B cell (primary cell): ENCODE measurements around the gene SH3TC1. TPM values are rescaled to one million over a fixed set of nuclear protein-coding genes. Genes with fewer than 3 reads are reported as not detected.

Experiments
- ATAC-seq: fragments of 200-7000 bp; cut with Tn5 transposase; one replicate; pipeline ENCODE4 v1.10.0; 2021; ENCODE audit warnings: low read depth, mild to moderate bottlenecking, moderate number of reproducible peaks, moderate library complexity
- CTCF ChIA-PET: fragments of 350-600 bp; sonication (Branson Sonifier 250); formaldehyde crosslinking; loops from one replicate; lab custom pipeline; 2021; ENCODE audit warnings: antibody characterized with exemption, inconsistent platforms; lab: Charles Lee
- POLR2A ChIA-PET: fragments of 350-600 bp; sonication (Branson Sonifier 250); formaldehyde crosslinking; loops from one replicate; lab custom pipeline; 2021; ENCODE audit warnings: antibody characterized with exemption; lab: Charles Lee
- DNase-seq: peaks from one replicate; pipeline ENCODE4 v3.0.0; 2013
- H2AFZ ChIP-seq: 2 replicates; pipeline ENCODE4 v1.6.1; 2012; ENCODE audit warnings: mild to moderate bottlenecking, low read depth, low read length; ENCODE audit not compliant: insufficient read depth, poor library complexity, severe bottlenecking
- H3K27ac ChIP-seq, 2 donors: 1 replicate in 1 of 2; 2 replicates in 1 of 2; pipeline ENCODE4 v1.5.1; 2012 to 2013; ENCODE audit warnings: low read length in 2 of 2, mild to moderate bottlenecking in 2 of 2, moderate library complexity in 1 of 2
- H3K27me3 ChIP-seq, 4 experiments: fragments of 200-600 bp in 1 of 4; sonication (generic) in 1 of 4; replicated peaks in 1 of 4; 1 replicate in 2 of 4; 2 replicates in 2 of 4; pipeline versions ENCODE4 v1.6.1 to v1.7.0; 2013 to 2016; ENCODE audit warnings: low read length in 3 of 4, mild to moderate bottlenecking in 2 of 4, mixed read lengths in 1 of 4, moderate library complexity in 1 of 4; ENCODE audit not compliant: insufficient read depth in 4 of 4, control insufficient read depth in 3 of 4; ENCODE audit errors: control extremely low read depth in 1 of 4
- H3K36me3 ChIP-seq, 2 experiments: replicated peaks in 1 of 2; 1 replicate in 1 of 2; 2 replicates in 1 of 2; pipeline versions ENCODE4 v1.6.1 to v1.7.1; 2013; ENCODE audit warnings: low read length in 1 of 2; ENCODE audit not compliant: insufficient read depth in 2 of 2, control insufficient read depth in 1 of 2; ENCODE audit errors: control extremely low read depth in 1 of 2, extremely low read depth in 1 of 2
- H3K4me1 ChIP-seq, 2 donors: fragments of 200-600 bp in 1 of 2; sonication (generic) in 1 of 2; 1 replicate in 1 of 2; 2 replicates in 1 of 2; pipeline versions ENCODE4 v1.5.1 to v1.6.1; 2013 to 2017; ENCODE audit warnings: low read length in 2 of 2; ENCODE audit not compliant: control insufficient read depth in 2 of 2, insufficient read depth in 2 of 2
- H3K4me2 ChIP-seq: replicated peaks from 2 replicates; pipeline ENCODE3; 2012; ENCODE audit warnings: mild to moderate bottlenecking, low read depth, low read length; ENCODE audit not compliant: poor library complexity, severe bottlenecking
- H3K4me3 ChIP-seq, 5 experiments: fragments of 200-600 bp in 1 of 5; sonication (generic) in 1 of 5; 1 replicate in 3 of 5; 2 replicates in 2 of 5; pipeline versions ENCODE4 v1.5.1 to v1.7.0; 2011 to 2016; ENCODE audit warnings: low read length in 4 of 5, mild to moderate bottlenecking in 4 of 5, low read depth in 2 of 5, control low read depth in 1 of 5, moderate library complexity in 1 of 5; ENCODE audit not compliant: insufficient read depth in 1 of 5; ENCODE audit errors: control extremely low read depth in 1 of 5, extremely low read depth in 1 of 5
- H3K79me2 ChIP-seq: fragments of 200-600 bp; sonication (generic); one replicate; pipeline ENCODE4 v1.6.0; 2016; ENCODE audit warnings: low read length; ENCODE audit not compliant: control insufficient read depth, insufficient read depth
- H3K9ac ChIP-seq: fragments of 200-600 bp; sonication (generic); 2 replicates; pipeline ENCODE4 v1.6.1; 2017; ENCODE audit warnings: mild to moderate bottlenecking, low read length, moderate library complexity
- H3K9me3 ChIP-seq, 3 donors: one replicate each; pipeline versions ENCODE4 v1.6.1 to v1.7.1; 2013; ENCODE audit warnings: low read length in 2 of 3; ENCODE audit not compliant: control insufficient read depth in 2 of 3, insufficient read depth in 1 of 3; ENCODE audit errors: control extremely low read depth in 1 of 3
- H4K20me1 ChIP-seq: 2 replicates; pipeline ENCODE4 v1.6.0; 2012; ENCODE audit warnings: mild to moderate bottlenecking, low read length; ENCODE audit not compliant: insufficient read depth, control insufficient read depth, poor library complexity, severe bottlenecking
- H3K27ac Mint-ChIP-seq: one replicate; pipeline ENCODE4 v1.8.0; 2021; ENCODE audit warnings: mixed read lengths
- H3K27me3 Mint-ChIP-seq: one replicate; pipeline ENCODE4 v1.8.0; 2021; ENCODE audit warnings: mixed read lengths
- H3K4me1 Mint-ChIP-seq: one replicate; pipeline ENCODE4 v1.8.0; 2021; ENCODE audit warnings: mixed read lengths
- H3K4me3 Mint-ChIP-seq: one replicate; pipeline ENCODE4 v1.8.0; 2021; ENCODE audit warnings: mixed read lengths
- H3K9me3 Mint-ChIP-seq: one replicate; pipeline ENCODE4 v1.8.0; 2022; ENCODE audit warnings: mixed read lengths; ENCODE audit not compliant: insufficient read depth
- CTCF ChIP-seq: fragments of 200-600 bp; IDR thresholded peaks from one replicate; pipeline ENCODE4 v1.8.0; 2022; ENCODE audit warnings: antibody characterized with exemption, mild to moderate bottlenecking
- EZH2 ChIP-seq: IDR thresholded peaks from 2 replicates; pipeline ENCODE4 v1.6.1; 2012; ENCODE audit warnings: borderline replicate concordance, low read depth, mild to moderate bottlenecking, moderate library complexity, low read length; ENCODE audit not compliant: insufficient read depth, poor library complexity, severe bottlenecking
- WGBS: methylation state at CpG from one replicate; pipeline ENCODE4 v1.1.5; 2013; ENCODE audit warnings: missing lambda C conversion rate; ENCODE audit not compliant: insufficient coverage; 5-methylcytosine and 5-hydroxymethylcytosine counted together
- intact Hi-C: fragments of 100-400 bp; cut with micrococcal nuclease; formaldehyde crosslinking; loops from one replicate; pipeline ENCODE4 v1.10.0; 2022
- polyA plus RNA-seq: library from polyadenylated mRNA; depleted of rRNA; stranded (reverse); fragments of >200 nt; gene quantifications from 2 replicates; pipeline ENCODE4 v1.2.3, GENCODE V29; 2012
- total RNA-seq, 2 donors: library from RNA; stranded (reverse); fragments of 120-200 nt in 1 of 2; gene quantifications; 1 replicate in 1 of 2; 2 replicates in 1 of 2; pipeline versions ENCODE4 v1.2.3 to v1.2.4, GENCODE V29; 2013 to 2022

SH3TC1 gene
- total and polyA plus RNA-seq, 2 donors (not counting 1 experiment from before 2014, with no cell fraction given) = 63.8 to 388 TPM

DNA sequence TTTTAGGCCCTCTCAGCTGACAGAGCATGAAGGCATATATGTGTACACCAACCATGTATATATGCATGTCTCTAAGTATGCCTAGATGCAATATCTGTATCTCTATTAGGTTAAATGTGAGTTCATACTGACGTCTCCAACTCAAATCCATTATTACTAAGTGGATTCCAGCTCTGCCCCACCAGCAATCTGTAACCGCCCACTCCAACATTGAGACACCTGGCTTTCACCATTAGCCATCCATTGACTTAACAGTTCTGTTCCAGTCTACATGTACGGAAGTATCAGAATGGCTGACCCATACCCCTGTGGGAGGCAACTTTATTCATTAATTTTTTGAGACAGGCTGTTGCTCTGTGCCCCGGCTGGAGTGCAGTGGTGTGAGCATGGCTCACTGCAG lies 15.0 kb upstream of the SH3TC1 start:
- ChIA-PET CTCF (no interaction called here), POLR2A (no interaction called here)
- Histone ChIP-seq H3K27ac (no peak overlapping the region), H3K4me3 (no peak overlapping the region), H3K4me1 (no peaks in the 10 kb centered on the region), H4K20me1 (no peaks in the 10 kb centered on the region), H3K79me2 (no peaks in the 10 kb centered on the region), H2AFZ (no peak overlapping the region), H3K9ac (no peak overlapping the region), H3K27me3 (peaks cover 0 to 2% (median 0%) of the 10 kb centered on the region in 4 experiments), H3K36me3 (no peaks in the 10 kb centered on the region), H3K4me2 (no peak overlapping the region), H3K9me3 (no peaks in the 10 kb centered on the region)
- ATAC-seq = no peak
- H3K4me3 Mint-ChIP-seq = no peak overlapping the region
- H3K9me3 Mint-ChIP-seq = no peaks in the 10 kb centered on the region
- DNase-seq = no peak
- H3K27ac Mint-ChIP-seq = no peak overlapping the region
- peaks cover 4% of the 10 kb centered on the region for H3K27me3 Mint-ChIP-seq
- intact Hi-C loops = no loop called here
- WGBS = 96% methylated on average over 2 of the region's 4 CpGs
- no peaks in the 10 kb centered on the region for H3K4me1 Mint-ChIP-seq
- TF ChIP-seq CTCF (no peak), EZH2 (no peak)

- intact Hi-C loops = no loop called here
- no peak overlapping the region for H3K27ac ChIP-seq
- no peaks in the 10 kb centered on the region for H3K4me1 ChIP-seq
- TF ChIP-seq EZH2 = no peak
- no peak for TF ChIP-seq CTCF
- no peaks in the 10 kb centered on the region for H3K9me3 ChIP-seq
- POLR2A ChIA-PET = no interaction called here
- H3K27me3 ChIP-seq = peaks cover 0 to 5% (median 1%) of the 10 kb centered on the region in 4 experiments
- H4K20me1 ChIP-seq = no peaks in the 10 kb centered on the region
- H3K79me2 ChIP-seq = no peaks in the 10 kb centered on the region
- DNase-seq (no peak), ATAC-seq (no peak)
- peaks cover 2% of the 10 kb centered on the region for H3K4me1 Mint-ChIP-seq
- H3K9ac ChIP-seq = no peak overlapping the region
- no peaks in the 10 kb centered on the region for H3K9me3 Mint-ChIP-seq
- H3K27me3 Mint-ChIP-seq = peaks cover 4% of the 10 kb centered on the region
- no peak overlapping the region for H2AFZ ChIP-seq
- no peak overlapping the region for H3K4me2 ChIP-seq
- H3K4me3 ChIP-seq = no peak overlapping the region
- H3K4me3 Mint-ChIP-seq = no peak overlapping the region
- CTCF ChIA-PET = no interaction called here
- H3K36me3 ChIP-seq = no peaks in the 10 kb centered on the region
- no peak overlapping the region for H3K27ac Mint-ChIP-seq
- WGBS = 96% methylated on average over 9 of the region's 9 CpGs
Observed at GRCh38 chr4:8185295-8185694, 13.8 kb upstream of the SH3TC1 start.
